Activated naive CD8-positive, alpha-beta T cell treated with anti-CD3 and anti-CD28 coated beads, Interleukin-2, amount 50 U/mL, for 16 hours (primary cell): ENCODE measurements around the gene FIG4.
"Not testable (repeated sequence)": the region's sequence is repeated elsewhere in the genome, so short reads cannot be mapped to it uniquely, and the experiment has no call there.

Experiments used
- DNase-seq: peaks from one replicate; pipeline ENCODE4 v3.0.0-alpha.2; 2020; ENCODE audit warnings: low read depth, low spot score

FIG4 gene

DNA sequence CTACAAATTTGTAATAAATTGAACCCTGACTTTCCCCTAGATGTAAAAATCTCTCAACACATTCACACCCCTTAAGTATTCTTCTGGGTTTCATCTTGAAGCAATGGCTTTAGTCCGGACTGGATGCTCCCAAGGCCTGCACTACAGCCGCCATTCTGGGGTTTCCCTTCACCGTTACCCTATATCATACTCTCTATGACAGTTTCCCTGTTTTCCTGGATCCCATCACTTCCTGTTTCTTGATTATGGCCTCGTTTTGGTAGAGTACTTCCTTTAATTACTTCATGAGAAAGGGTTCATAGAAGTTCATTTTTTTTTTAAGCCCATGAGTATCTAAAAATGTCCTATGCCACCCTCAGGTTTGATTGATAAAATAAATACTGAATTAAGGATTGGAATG, 11.7 kb downstream of the FIG4 start:
- no peak for DNase-seq

DNA sequence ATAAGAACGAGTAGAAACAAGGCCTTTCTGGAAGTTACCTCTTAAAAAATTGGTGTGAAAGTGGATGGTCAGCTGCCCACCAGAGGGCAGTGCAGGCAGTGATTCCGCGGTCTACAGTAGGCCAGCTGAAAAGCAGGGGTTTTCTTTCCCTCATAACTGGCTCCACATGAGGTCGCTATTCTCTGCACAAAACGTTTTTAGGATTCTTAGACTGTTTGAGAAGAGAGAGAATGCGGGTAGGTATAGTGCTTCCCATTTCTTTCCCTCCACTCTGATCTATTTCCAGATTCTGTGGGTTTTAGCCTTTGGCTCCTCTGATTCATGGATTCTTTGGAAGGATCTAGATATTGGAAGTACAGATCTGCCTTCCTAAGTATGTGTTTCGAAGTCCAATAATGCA, 14.2 kb downstream of the FIG4 start:
- peak; percentile 55 for DNase-seq

DNA sequence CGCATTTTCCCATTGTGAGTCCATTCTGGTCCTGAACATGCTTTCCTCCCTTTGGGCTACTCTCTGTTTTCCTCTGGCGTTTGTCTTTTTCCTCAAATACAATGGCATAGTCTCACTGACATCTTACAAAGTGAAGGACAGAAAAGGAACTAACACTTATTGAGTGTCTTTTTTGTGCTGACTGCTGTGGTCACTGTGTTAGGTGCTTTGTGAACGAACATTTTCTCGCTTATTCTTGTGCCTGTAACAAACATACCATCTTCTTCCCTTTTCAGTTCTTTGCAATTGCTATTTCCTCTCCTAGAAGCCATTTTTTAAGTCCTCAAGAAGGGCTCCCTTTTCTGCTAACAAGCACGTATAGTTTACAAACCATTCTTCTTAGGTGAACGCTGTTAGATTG, 15.4 kb downstream of the FIG4 start:
- no peak for DNase-seq

DNA sequence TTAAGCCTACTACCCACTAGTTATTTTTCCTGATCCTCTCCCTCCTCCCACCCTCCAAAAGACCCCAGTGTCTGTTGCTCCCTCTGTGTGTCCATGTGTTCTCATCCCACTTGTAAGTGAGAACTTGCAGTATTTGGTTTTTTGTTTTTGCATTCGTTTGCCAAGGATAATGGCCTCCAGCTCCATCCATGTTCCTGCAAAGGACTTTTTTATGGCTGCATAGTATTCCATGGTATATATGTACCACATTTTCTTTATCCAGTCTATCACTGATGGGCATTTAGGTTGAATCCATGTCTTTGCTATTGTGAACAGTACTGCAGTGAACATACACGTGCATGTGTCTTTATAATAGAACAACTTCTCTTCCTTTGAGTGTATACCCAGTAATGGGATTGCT, 17.0 kb downstream of the FIG4 start:
- DNase-seq = not testable (repeated sequence)

DNA sequence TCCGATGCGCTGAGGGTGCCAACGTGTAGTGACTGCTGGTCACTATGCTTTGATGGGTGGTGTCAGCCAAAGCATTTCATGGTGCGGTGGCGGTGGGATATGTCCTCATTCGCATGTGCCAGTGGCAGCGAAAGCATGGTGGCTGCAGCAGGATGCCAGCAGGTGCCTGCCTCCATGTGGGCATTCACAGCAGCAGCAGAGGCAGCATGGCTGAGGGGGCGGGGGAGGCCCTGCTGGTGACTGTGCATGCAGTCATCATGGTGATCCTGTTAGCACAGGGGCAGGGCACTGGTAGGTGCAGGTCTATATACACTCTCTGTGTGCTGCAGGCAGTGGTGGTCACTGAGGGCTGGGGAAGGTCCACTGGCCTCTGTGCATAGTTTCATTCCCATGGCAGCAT, 22.0 kb downstream of the FIG4 start:
- DNase-seq = no peak

DNA sequence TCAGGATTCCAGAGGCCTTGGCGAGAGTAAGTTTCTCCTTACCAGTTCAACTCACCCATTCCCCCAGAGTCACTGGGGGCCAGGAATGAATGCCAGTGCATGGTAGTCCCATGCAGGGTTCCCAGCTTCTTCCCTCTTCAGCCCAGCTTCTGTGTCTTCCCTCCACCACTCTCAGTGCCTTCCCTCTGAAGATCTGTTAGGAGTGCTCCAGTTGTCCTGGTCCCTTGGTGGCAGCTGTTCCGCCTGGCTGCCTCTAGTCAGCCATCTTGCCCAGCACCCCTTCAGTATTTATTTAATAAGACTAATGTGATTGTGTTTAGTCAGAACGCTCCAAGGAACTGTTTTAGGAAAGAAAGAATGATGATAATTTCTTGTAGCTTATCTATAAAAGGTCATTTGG, 23.1 kb downstream of the FIG4 start:
- DNase-seq = no peak

DNA sequence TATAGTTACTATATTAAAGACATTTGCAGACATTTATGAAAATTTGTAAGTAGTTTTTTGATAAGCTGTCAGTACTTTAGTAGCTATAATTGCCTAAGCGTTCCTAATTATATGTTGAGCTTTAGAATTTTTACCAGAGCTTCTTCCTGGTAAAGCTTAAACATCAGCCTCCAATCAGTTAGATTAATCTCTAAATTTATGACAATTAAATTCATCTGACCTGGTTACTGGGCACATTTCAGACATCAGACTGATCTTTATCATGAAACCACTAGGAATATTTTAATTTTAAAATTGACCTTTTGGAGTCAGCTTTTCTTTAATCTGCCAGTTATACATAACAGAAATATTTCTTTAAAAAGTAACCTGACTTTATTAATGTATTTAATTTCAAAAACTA, 23.5 kb downstream of the FIG4 start:
- DNase-seq = no peak

DNA sequence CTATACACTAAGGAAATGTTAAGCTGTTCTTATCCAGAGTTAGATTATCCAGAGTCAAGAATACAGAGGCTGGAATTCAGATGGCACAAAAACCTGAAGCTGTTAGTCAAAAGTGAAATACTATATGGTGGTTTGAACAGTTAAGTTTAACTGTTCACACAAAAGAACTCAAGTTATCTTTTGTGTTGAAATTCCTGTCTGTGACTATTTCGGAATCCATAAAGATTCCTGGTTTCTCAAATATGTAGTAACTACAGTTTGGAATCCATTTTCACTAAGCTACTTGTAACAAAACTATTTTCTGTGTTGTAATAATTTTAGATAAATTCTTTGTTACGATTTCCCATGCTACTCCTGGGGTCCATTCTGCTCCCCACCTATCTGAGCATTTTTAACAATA, 24.5 kb downstream of the FIG4 start:
- no peak for DNase-seq

DNA sequence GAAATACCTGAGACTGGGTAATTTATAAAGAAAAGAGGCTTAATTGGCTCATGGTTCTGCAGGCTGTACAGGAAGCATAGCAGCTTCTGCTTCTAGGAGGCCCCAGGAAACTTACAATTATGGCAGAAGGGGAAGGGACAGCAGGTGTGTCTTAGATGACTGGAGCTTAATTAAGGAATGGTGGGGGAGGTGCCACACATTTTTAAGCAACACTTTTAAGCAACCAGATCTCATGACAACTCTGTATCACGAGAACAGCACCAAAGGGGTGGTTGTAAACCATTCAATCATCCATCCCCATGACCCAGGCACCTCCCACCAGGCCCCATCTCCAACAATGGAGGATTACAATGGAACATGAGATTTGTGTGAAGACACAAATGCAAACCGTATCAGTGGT, 26.9 kb downstream of the FIG4 start:
- DNase-seq = no peak

DNA sequence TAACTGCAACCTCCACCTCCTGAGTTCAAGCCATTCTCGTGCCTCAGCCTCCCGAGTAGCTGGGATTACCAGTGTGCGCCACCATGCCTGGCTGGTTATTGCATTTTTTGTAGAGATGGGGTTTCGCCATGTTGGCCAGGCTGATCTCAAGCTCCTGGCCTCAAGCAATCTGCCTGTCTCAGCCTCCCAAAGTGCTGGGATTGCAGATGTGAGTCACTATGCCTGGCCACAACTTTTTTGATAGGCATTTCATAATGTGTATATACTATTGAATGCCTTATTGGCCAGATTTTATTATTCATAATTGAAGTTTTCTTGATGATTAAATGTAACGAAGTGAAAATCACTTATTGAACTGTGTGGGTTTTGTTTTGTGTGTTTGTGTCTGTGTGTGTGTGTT, 27.9 kb downstream of the FIG4 start:
- no peak for DNase-seq

DNA sequence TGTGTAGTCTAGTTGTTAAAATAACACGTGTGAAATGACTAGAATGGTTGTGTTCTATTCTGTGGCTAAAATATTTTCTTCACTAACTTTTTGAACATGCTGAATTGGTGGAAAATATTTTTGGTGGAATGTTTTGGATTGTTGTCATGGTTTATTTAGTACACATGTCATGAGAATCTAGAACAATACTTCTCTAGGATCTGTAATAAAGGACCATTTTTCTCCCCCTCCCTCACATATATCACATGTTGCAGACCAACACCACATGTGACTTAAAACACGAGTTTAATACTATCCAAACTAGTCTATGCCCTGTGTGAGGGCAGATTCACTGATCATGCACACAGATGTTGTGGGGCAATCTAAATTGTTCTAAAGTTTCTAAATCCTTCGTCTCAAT, 29.2 kb downstream of the FIG4 start:
- DNase-seq = no peak

DNA sequence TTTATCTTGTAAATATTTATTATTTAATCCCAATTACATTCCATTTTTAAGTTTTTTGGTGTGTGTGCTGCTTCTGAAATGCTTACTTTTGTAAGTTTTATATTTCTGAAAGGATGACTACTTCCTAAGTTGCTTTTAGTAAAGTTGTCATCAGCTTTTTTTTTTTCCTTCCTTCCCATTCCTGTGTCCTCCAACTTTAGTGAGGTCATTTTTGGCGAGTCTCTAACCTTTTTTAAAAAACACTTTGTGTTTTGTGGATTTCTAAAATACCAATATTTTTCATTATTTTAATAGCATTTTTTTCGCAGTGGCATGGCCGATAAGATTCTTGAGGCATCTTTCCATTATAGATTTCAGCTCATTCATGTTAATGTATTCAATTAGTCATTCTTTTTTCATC, 30.9 kb downstream of the FIG4 start:
- no peak for DNase-seq

DNA sequence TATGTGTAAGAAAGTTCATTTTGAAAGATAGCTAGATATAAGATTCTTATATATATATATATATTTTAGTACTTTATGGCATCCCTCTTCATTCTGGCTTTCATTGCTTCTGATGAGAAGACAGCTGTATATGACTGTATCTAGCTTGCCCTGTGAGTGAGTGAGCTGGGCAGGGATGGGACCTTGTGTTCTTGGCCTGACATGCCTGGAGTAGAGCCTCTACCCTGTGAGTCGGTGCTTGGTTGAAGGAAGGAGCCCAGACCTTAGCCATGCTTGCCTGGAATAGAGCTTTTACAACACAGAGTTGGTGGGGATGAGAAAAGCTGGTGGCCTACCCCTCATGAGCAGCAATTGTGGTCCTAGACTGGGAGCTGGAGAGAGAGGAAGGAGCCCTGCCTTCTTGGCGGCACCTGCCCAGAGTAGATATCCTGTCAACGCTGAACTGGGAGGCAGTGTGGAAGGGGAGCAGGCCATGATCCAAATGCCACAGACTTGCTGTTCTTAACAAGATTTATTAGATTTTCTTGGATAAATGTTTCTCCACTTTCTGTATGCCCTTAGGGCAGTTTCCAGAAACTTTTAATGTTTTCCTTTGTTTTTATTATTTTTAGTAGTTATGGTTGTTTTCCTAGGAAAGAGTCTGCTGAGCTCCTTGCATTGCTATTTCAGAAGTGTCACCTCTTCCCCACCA, 31.6 kb downstream of the FIG4 start:
- no peak for DNase-seq

DNA sequence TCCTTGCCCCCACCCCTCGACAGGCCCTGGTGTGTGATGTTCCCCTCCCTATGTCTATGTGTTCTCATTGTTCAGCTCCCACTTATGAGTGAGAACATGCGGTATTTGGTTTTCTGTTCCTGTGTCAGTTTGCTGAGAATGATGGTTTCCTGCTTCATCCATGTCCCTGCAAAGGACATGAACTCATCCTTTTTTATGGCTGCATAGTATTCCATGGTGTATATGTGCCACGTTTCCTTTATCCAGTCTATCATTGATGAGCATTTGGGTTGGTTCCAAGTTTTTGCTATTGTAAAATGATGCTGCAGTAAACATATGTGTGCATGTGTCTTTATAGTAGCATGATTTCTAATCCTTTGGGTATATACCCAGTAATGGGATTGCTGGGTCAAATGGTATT, 34.2 kb downstream of the FIG4 start:
- not testable (repeated sequence) for DNase-seq

DNA sequence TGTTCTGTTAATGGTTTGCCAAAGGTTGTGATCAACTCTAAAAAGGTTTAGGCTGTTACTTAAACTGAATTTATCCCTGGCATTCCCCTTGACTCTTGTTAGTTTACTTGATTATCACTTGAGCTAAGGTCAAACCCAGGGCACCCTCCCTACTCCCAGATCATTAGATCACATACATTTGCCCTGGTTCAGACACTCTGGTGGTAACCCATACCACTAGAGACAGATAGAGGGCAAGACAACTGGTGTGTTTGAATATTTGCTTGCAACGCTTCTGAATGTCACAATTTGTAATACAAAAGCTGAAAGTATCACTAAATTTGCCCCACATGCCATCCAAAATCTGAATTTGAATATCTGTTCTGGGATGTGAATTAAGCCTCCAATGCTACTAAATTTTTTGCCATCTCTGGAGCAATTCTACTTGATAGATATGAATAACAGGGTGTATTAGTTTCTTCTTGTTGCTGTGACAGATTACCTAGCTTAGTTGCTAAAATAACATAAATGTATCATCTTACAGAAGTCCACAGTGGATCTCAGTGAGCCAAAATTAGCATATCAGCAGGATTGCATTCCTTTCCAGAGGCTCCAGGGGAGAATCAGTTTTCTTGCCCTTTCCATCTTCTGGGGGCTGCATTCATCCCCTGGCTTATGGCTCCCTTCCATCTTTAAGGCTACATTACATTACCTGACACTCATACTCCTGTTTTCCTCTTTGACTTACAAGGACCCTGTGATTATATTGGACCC, 45.4 kb downstream of the FIG4 start:
- DNase-seq = no peak

DNA sequence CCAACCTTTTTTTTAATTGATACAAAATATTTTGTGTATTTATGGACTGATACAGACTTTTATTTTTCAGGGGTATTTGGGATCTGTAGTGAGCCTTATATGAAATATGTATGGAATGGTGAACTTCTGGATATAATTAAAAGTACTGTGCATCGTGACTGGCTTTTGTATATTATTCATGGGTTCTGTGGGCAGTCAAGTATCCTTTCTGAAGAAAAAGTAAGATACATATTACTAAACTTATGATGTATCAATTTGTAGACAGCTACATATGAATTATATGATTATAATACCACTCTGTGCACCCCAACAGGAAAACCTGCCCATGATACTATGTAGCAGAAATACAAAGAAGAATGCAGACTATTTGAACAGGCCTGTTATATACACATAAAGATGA, 47.2 kb downstream of the FIG4 start:
- no peak for DNase-seq

DNA sequence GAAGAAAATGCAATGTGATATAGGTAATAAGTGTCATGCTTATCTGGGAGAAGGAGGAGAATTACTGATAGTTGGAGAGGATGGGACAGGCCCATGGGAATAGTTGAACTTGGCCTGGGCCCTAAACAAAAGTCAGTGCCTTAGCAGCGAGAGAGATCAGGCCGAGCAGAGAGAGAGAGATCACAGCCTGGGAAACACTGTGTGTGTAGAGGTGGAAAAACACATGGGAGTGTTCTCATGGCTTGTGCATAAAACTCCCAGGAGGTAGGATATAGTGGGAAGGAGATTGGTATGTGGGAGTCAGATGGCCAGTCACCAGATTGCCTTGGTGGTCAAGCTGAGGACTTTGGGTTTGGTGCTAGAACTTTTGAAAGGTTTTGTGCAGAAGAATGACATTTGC, 47.6 kb downstream of the FIG4 start:
- no peak for DNase-seq

DNA sequence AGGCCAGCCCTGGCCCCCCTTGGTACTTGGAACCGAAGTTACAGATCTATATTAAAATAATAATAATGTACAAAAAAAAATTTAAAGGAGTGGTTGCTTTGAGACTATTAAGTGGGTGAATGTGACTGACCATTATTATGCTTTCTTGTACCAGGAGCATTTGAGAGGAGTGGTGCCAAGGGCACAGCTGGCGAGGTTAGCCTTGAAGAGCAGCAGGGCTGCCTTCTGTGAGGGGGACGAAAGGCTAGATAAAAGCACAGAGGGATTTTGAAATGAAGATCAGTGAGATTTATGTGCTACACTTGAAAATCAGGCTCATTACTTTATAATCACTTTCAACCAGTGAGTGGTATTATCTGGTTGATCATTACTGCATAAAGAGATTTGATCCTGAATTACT, 48.6 kb downstream of the FIG4 start:
- DNase-seq = no peak

DNA sequence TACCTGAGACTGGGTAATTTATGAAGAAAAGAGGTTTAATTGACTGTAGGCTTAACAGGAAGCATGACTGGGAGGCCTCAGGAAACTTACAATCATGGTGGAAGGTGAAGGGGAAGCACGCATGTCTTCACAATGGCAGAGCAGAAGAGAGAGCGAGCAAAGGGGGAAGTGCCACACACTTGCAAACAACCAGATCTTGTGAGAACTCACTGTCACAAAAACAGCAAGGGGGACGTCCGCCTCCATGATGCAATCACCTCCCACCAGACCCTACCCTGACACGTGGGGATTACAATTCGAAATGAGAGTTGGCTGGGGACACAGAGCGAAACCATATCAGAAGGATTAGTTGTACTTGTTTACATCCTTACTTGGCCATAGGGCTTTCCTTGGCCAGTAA, 49.7 kb downstream of the FIG4 start:
- no peak for DNase-seq

DNA sequence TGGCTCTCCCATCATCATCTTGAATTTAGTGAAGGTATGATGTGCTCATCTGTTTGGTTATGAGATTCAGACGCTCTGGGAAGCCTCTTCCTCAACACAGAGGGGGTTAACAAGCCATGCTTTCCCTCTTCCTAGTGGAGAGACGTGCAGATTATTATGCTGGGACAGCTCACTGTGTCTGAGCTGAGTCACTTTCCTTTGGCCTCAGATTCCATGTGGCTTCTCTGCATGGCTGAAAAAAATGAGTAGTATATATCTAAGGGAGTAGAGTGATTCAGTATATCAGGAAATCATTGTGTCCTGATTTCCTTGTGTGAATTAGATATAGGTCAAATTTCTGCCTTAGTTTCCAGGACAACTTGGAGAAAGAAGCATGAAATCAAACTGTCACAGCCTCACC, 52.6 kb downstream of the FIG4 start:
- no peak for DNase-seq

DNA sequence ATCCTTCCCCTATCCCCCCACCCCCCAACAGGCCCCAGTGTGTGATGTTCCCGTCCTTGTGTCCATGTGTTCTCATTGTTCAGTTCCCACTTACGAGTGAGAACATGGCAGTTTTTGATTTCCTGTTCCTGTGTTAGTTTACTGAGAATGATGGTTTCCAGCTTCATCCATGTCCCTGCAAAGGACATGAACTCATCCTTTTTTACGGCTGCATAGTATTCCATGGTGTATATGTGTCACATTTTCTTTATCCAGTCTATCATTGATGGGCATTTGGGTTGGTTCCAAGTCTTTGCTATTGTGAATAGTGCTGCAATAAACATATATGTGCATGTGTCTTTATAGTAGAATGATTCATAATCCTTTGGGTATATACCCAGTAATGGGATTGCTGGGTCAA, 53.7 kb downstream of the FIG4 start:
- DNase-seq = not testable (repeated sequence)

DNA sequence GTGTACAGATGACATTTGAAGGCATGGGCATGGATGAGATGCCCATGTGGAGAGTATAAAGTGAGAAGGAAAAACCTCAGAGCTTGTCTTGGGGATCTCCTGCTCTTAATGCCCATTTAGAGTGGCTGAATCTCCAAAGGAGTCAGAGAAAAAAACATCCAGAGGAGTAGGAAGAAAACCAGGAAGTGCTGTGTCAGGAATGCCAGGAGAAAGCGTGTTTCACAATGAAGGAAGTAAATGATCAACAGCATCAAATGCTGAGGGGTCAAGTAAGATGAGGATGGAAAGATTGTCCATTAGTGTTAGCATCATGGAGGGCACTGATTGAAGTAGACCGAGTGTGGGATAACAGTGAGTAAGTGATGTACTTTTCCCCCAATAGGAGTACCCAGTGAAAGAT, 56.1 kb downstream of the FIG4 start:
- no peak for DNase-seq

DNA sequence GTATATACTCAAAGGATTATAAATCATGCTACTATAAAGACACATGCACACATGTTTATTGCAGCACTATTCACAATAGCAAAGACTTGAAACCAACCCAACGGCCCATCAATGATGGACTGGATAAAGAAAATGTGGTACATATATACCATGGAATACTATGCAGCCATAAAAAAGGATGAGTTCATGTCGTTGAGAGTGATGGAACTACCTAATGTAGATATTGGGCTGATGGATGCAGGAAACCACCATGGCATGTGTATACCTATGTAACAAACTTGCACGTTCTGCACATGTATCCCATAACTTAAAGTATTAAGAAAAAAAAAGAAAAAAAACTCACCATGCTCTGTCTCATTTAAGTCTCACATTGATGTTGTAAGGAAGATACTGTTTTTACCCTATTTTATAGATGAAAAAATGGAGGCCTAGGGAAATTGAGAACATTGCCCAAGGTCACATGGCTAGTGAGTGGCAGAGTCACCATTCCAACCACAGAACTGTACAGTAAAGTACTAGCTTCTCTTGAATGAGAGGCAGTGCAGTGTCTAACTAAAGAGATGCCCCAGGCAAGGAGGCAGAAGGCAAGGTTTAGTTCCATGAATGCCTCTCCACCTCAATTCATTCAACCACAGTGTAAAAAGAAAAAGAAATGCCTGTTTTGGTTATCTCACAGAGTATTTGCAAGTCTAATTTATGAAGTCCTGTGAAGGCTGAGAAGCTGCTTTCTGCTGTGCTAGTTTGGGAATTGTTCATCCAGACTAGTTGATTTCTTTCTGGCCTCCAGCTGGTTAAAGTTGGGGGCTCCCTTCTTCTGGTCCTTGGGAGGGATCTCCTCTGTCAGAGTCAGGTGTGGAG, 68.2 kb downstream of the FIG4 start:
- DNase-seq = no peak
